Testis (tissue), 2 donors: Measurements from ENCODE around the gene COA4.

Experiments
- POLR2A ChIP-seq: fragments of 450-650 bp; IDR thresholded peaks from one replicate; pipeline ENCODE4 v1.6.1; 2017; ENCODE audit warnings: antibody characterized with exemption, mild to moderate bottlenecking, moderate library complexity
- TF ChIP-seq, protein P1 (sequence below), 3 experiments: fragments of 450-650 bp in 2 of 3; fragments of 200-600 bp in 1 of 3; sonication (generic) in 1 of 3; IDR thresholded peaks; one replicate each; pipeline ENCODE4 v1.5.1; 2016 to 2019; ENCODE audit warnings: antibody characterized with exemption in 3 of 3, mild to moderate bottlenecking in 2 of 3, moderate library complexity in 1 of 3

DNA sequence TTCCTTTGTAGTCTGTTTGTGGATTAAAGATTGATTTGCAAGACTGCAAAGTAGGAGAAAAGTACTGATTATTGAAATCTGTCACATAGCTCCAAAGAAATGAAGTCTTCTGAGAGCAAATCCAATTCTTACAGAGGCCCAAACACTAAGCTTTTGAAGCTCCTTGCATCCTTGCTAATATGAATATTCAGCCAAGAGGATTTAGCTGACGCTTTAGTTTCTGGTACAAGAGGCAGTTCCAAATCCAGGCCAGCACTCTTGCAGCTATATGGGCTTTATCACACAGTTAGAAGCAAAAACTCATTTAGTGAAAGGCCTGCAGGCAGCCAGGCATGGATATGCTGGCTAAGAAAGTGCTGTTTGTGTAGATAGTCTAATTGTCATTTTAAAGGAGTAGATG, 12.9 kb upstream of the COA4 start:
- TF ChIP-seq, protein P1, sequence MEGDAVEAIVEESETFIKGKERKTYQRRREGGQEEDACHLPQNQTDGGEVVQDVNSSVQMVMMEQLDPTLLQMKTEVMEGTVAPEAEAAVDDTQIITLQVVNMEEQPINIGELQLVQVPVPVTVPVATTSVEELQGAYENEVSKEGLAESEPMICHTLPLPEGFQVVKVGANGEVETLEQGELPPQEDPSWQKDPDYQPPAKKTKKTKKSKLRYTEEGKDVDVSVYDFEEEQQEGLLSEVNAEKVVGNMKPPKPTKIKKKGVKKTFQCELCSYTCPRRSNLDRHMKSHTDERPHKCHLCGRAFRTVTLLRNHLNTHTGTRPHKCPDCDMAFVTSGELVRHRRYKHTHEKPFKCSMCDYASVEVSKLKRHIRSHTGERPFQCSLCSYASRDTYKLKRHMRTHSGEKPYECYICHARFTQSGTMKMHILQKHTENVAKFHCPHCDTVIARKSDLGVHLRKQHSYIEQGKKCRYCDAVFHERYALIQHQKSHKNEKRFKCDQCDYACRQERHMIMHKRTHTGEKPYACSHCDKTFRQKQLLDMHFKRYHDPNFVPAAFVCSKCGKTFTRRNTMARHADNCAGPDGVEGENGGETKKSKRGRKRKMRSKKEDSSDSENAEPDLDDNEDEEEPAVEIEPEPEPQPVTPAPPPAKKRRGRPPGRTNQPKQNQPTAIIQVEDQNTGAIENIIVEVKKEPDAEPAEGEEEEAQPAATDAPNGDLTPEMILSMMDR (IDR thresholded peaks at IDR 0.05) = no peak
- no peak for TF ChIP-seq POLR2A
